H1 (cell line): ENCODE data around the gene ALG6.

Experiments used
- EZH2 ChIP-seq: fragments of 200-600 bp; sonication (generic); IDR thresholded peaks from 2 replicates; pipeline ENCODE4 v1.7.1; 2012; ENCODE audit warnings: low read depth, mild to moderate bottlenecking, moderate library complexity, low read length, inconsistent platforms; ENCODE audit not compliant: severe bottlenecking
- GABPA ChIP-seq: IDR thresholded peaks from 2 replicates; pipeline ENCODE4 v1.6.1; 2011; ENCODE audit warnings: mild to moderate bottlenecking, low read length, moderate library complexity, borderline replicate concordance; ENCODE audit not compliant: insufficient read depth
- MAFK ChIP-seq: IDR thresholded peaks from 2 replicates; pipeline ENCODE4 v1.6.1; 2012; ENCODE audit warnings: low read depth, mild to moderate bottlenecking, improper control_type of control experiment, low read length
- POLR2AphosphoS5 ChIP-seq: IDR thresholded peaks from 2 replicates; pipeline ENCODE4 v1.6.1; 2011; ENCODE audit warnings: low read depth, low read length
- TF ChIP-seq, protein P1 (sequence below), 3 experiments: IDR thresholded peaks; 1 replicate in 2 of 3; 2 replicates in 1 of 3; pipeline versions ENCODE4 v1.5.1 to v1.6.1; 2011; ENCODE audit warnings: low read length in 3 of 3, mild to moderate bottlenecking in 3 of 3, inconsistent platforms in 2 of 3, low read depth in 1 of 3, moderate library complexity in 1 of 3; ENCODE audit not compliant: insufficient read depth in 1 of 3; ENCODE audit errors: control extremely low read depth in 1 of 3

DNA sequence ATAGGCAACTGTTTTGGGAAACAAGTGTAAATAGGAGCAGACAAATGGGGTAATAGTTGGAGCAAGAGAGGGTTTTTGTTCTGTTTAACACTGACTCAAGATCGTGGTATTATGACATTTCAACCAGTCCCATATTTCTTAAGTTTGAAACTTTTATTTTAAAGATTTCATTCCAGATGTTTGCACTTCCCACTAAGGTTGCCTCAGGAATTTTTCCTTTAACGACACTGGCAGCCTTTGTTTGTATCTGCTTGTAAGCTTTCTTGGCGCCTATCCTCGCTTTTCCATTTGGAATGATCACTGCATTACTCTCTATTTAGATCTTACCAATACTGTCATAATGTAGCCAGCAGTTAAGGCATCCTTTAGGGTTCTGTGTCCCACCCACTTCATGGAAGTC, 67.7 kb downstream of the ALG6 start:
- TF ChIP-seq EZH2 (no peak), MAFK (no peak), POLR2AphosphoS5 (no peak), GABPA (no peak)
- TF ChIP-seq, protein P1, sequence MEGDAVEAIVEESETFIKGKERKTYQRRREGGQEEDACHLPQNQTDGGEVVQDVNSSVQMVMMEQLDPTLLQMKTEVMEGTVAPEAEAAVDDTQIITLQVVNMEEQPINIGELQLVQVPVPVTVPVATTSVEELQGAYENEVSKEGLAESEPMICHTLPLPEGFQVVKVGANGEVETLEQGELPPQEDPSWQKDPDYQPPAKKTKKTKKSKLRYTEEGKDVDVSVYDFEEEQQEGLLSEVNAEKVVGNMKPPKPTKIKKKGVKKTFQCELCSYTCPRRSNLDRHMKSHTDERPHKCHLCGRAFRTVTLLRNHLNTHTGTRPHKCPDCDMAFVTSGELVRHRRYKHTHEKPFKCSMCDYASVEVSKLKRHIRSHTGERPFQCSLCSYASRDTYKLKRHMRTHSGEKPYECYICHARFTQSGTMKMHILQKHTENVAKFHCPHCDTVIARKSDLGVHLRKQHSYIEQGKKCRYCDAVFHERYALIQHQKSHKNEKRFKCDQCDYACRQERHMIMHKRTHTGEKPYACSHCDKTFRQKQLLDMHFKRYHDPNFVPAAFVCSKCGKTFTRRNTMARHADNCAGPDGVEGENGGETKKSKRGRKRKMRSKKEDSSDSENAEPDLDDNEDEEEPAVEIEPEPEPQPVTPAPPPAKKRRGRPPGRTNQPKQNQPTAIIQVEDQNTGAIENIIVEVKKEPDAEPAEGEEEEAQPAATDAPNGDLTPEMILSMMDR (IDR thresholded peaks at IDR 0.05; ENCODE audit: control extremely low read depth in 1 of 3, insufficient read depth in 1 of 3, low read depth in 1 of 3, low read length in 3 of 3), result no peak
